HEK293T (cell line): ENCODE measurements around the gene IRS2.

Experiments
- CTCF ChIA-PET: fragments of 350-600 bp; formaldehyde crosslinking; extraction: SDS; loops from one replicate; lab custom pipeline; 2021; ENCODE audit warnings: antibody characterized with exemption, inconsistent platforms; lab: Yijun Ruan, JAX
- POLR2A ChIA-PET: fragments of 350-600 bp; formaldehyde crosslinking; extraction: SDS; loops from one replicate; lab custom pipeline; 2020; ENCODE audit warnings: antibody characterized with exemption, inconsistent platforms; lab: Yijun Ruan, JAX
- DNase-seq: peaks from one replicate; pipeline ENCODE4 v3.0.0; 2012; ENCODE audit warnings: mixed read lengths; ENCODE audit errors: extremely low spot score
- ARNT ChIP-seq: fragments of 450-650 bp; IDR thresholded peaks from 2 replicates; pipeline ENCODE4 v1.6.1; 2017; ENCODE audit warnings: mild to moderate bottlenecking
- BHLHE40 ChIP-seq: fragments of 450-650 bp; IDR thresholded peaks from 2 replicates; pipeline ENCODE4 v1.6.1; 2016; ENCODE audit warnings: mild to moderate bottlenecking, moderate library complexity, borderline replicate concordance
- CTBP1 ChIP-seq: fragments of 450-650 bp; IDR thresholded peaks from 2 replicates; pipeline ENCODE4 v1.6.1; 2016; ENCODE audit warnings: borderline replicate concordance
- ELF4 ChIP-seq: fragments of 450-650 bp; IDR thresholded peaks from 2 replicates; pipeline ENCODE4 v1.6.1; 2017; ENCODE audit warnings: antibody characterized with exemption
- FOXA1 ChIP-seq: fragments of 450-650 bp; IDR thresholded peaks from 2 replicates; pipeline ENCODE4 v1.6.1; 2016; ENCODE audit warnings: mild to moderate bottlenecking
- FOXK2 ChIP-seq: fragments of 450-650 bp; IDR thresholded peaks from 2 replicates; pipeline ENCODE4 v1.6.1; 2016; ENCODE audit warnings: mild to moderate bottlenecking
- FOXM1 ChIP-seq: fragments of 450-650 bp; IDR thresholded peaks from 2 replicates; pipeline ENCODE4 v1.6.1; 2017; ENCODE audit warnings: mild to moderate bottlenecking, borderline replicate concordance
- HDGF ChIP-seq: fragments of 450-650 bp; IDR thresholded peaks from 2 replicates; pipeline ENCODE4 v1.6.1; 2017; ENCODE audit warnings: antibody characterized with exemption, borderline replicate concordance
- L3MBTL2 ChIP-seq: fragments of 450-650 bp; conservative IDR thresholded peaks from 2 replicates; pipeline ENCODE4 v1.6.1; 2016; ENCODE audit warnings: mild to moderate bottlenecking
- LEF1 ChIP-seq: fragments of 450-650 bp; IDR thresholded peaks from 2 replicates; pipeline ENCODE4 v1.6.1; 2017; ENCODE audit warnings: mild to moderate bottlenecking, borderline replicate concordance
- NFRKB ChIP-seq: fragments of 450-650 bp; IDR thresholded peaks from 2 replicates; pipeline ENCODE4 v1.6.1; 2016; ENCODE audit warnings: mild to moderate bottlenecking, moderate library complexity
- PKNOX1 ChIP-seq: fragments of 450-650 bp; IDR thresholded peaks from 2 replicates; pipeline ENCODE4 v1.6.1; 2016
- SP1 ChIP-seq: fragments of 450-650 bp; IDR thresholded peaks from 2 replicates; pipeline ENCODE4 v1.6.1; 2017
- SUZ12 ChIP-seq: fragments of 450-650 bp; IDR thresholded peaks from 2 replicates; pipeline ENCODE4 v1.6.1; 2016; ENCODE audit warnings: mild to moderate bottlenecking
- TARDBP ChIP-seq: fragments of 450-650 bp; IDR thresholded peaks from 2 replicates; pipeline ENCODE4 v1.6.1; 2016
- ZNF384 ChIP-seq: fragments of 450-650 bp; IDR thresholded peaks from 2 replicates; pipeline ENCODE4 v1.6.1; 2016

Gene IRS2

DNA sequence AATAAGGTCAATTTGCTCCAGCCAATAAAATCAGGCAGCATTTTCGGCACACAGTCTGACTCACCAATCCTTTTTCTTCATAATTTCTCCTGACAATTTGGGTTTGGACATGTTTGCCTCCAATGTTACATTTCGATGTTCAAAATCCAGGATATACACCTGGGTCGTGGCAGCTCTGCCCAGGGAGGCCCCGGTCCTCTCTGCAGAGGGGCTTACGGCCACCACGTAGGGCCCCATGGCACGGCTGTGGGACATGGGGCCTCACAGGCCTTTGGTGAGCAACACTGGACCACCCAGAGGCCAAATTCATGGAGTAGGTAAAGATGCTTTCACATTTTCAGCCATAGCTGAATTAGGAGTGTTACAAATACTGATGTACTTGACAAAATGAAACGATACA, 25.4 kb downstream of the IRS2 start:
- ChIA-PET POLR2A (no interaction called here), CTCF (no interaction called here)
- TF ChIP-seq L3MBTL2 (no peak), BHLHE40 (no peak), ARNT (no peak), NFRKB (no peak), FOXK2 (no peak), TARDBP (no peak), FOXA1 (no peak), ELF4 (no peak), SP1 (no peak), ZNF384 (no peak), SUZ12 (no peak), LEF1 (no peak), HDGF (no peak), CTBP1 (no peak), FOXM1 (no peak), PKNOX1 (no peak)
- DNase-seq, result no peak

DNA sequence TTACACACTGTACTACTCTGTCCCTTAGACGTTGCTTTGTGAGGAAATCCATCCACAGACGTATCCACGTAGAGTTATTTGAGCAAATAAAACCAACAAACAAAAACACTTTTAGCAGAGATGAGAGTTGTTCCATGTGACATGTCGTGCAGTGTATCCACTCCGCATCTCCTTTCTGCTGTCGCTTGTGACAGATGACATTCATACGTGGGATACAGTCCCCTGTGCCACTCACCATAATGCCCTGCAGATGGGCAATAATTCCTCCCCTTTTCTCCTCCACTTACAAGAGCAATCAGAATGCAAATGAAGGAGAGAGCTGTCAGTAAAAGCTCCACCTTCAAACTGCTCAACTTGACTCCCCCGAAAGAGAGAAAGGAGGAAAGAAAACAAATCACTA, 26.0 kb downstream of the IRS2 start:
- ChIA-PET POLR2A (no interaction called here), CTCF (no interaction called here)
- no peak for DNase-seq
- TF ChIP-seq CTBP1 (no peak), TARDBP (no peak), ZNF384 (no peak), LEF1 (no peak), PKNOX1 (no peak), SUZ12 (no peak), FOXA1 (no peak), HDGF (no peak), SP1 (no peak), BHLHE40 (no peak), ELF4 (no peak), NFRKB (no peak), L3MBTL2 (no peak), FOXM1 (no peak), ARNT (no peak), FOXK2 (no peak)

DNA sequence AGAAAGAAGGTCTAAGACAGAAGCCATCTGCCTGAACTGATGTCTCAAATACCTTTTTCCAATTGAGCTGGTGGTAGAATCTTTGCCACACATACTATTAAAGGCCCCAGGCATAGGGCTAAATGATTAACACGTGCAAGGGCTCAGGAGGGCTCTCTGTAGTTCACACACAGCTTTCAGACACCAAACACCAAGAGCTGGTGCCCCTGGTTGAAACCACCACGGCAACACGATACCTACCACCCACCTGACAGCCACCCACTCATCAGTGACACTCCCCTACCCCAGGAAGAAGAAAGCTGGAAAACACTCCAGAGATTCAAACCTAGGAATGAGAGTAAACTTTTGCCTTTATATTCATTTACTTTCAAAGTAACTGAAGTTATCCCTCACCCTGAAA, 26.8 kb downstream of the IRS2 start:
- TF ChIP-seq SUZ12 (no peak), FOXM1 (no peak), PKNOX1 (no peak), ARNT (no peak), TARDBP (no peak), ZNF384 (no peak), BHLHE40 (no peak), HDGF (no peak), FOXA1 (no peak), FOXK2 (no peak), NFRKB (no peak), ELF4 (no peak), LEF1 (no peak), SP1 (no peak), L3MBTL2 (no peak), CTBP1 (no peak)
- DNase-seq, result no peak
- CTCF ChIA-PET, result no interaction called here
- POLR2A ChIA-PET, result no interaction called here

GRCh38 chr13:109758937-109759480, 27.4 kb downstream of the IRS2 start:
- CTCF ChIA-PET, result no interaction called here

DNA sequence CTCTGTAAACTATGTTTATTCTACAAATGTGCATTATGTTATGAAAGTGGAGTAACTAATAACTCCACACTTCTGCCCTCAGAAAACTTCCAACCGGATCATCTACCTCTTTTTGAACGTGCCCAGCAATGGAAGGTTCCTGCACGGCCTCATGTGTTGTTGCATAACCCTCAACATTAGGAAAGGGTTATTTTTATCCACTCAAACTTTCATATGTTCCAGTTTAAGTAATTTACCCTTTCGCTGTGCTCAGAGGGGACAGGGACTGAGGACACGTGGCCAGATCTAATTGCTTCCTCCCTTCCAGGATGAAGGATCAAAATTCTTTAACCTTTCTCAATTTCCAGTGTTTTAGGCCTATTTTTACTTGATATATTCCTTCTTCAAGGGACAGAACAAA, 29.6 kb downstream of the IRS2 start:
- ChIA-PET POLR2A (no interaction called here), CTCF (no interaction called here)
- no peak for DNase-seq
- TF ChIP-seq BHLHE40, result no peak

More at GRCh38 chr13:109758937-109759480, 27.4 kb downstream of the IRS2 start:
- POLR2A ChIA-PET, result no interaction called here
- TF ChIP-seq NFRKB (no peak), ZNF384 (no peak), SUZ12 (no peak), HDGF (no peak), LEF1 (no peak), FOXK2 (no peak), PKNOX1 (no peak)
- no peak for DNase-seq

DNA sequence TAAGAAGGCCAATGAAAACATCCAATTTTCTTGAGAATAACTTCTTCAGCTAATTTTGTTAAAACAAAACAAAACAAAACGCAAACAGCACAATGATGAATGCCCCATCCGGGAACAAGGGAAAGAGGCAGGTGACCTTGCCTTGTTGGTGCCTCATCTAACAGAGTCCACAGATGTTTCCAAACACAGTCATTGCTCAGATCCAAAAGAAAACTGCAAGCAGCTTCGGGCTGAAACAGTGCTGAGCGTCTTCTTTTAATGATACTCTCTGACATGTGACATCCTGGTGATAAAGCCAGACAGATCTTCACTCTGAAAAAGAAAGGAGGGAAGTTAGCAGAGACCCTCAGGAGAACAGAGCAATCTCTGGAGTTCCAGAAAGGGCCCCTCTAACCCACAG, 30.4 kb downstream of the IRS2 start:
- POLR2A ChIA-PET, result no interaction called here
- CTCF ChIA-PET, result no interaction called here

More for the DNA sequence above, 30.4 kb downstream of the IRS2 start:
- no peak for TF ChIP-seq FOXA1
- no peak for TF ChIP-seq NFRKB
- no peak for TF ChIP-seq ELF4
- TF ChIP-seq L3MBTL2, result no peak
- TF ChIP-seq SP1, result no peak
- no peak for TF ChIP-seq LEF1
- no peak for TF ChIP-seq CTBP1
- TF ChIP-seq HDGF, result no peak
- no peak for TF ChIP-seq ARNT
- TF ChIP-seq BHLHE40, result no peak
- no peak for TF ChIP-seq PKNOX1
- TF ChIP-seq TARDBP, result no peak
- no peak for TF ChIP-seq FOXM1
- TF ChIP-seq ZNF384, result no peak
- no peak for TF ChIP-seq FOXK2
- TF ChIP-seq SUZ12, result no peak
- DNase-seq, result no peak
